ENCODE data around the gene ESRRA.
"Not testable (repeated sequence)": the region's sequence is repeated elsewhere in the genome, so short reads cannot be mapped to it uniquely, and the experiment has no call there.

ESRRA gene

DNA sequence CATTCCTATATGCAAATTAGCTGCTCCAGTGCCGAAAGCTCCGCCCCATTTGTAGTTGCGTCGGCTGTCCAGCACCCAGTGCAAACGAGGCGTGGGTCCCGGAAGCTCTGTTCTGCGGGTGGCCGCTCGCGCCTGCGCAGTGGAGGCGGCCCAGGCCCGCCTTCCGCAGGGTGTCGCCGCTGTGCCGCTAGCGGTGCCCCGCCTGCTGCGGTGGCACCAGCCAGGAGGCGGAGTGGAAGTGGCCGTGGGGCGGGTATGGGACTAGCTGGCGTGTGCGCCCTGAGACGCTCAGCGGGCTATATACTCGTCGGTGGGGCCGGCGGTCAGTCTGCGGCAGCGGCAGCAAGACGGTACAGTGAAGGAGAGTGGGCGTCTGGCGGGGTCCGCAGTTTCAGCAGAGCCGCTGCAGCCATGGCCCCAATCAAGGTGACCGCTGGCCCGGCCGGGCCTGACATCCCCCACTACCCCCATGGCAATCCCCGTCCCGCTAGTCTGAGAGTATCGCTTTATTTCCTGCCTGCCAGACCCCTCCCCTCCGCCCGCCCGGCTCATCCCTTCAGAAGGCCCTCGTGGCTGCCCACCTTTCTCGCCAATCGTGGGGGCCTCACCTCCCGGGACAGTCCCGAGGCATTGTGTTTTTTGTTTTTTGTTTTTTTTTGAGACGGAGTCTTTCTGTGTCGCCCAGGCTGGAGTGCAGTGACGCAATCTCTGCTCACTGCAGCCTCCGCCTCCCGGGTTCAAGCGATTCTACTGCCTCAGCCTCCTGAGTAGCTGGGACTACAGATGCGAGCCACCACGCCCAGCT is 12.8 kb downstream of the ESRRA start, which contains the start of gene PRDX5:
Gene PRDX5 (plus strand): TSS at position 161 of the 805 bp plus-strand sequence. CDS start 95 bp downstream, at position 256.
- H3K9me3 Mint-ChIP-seq: no peaks in the 10 kb centered on the region

DNA sequence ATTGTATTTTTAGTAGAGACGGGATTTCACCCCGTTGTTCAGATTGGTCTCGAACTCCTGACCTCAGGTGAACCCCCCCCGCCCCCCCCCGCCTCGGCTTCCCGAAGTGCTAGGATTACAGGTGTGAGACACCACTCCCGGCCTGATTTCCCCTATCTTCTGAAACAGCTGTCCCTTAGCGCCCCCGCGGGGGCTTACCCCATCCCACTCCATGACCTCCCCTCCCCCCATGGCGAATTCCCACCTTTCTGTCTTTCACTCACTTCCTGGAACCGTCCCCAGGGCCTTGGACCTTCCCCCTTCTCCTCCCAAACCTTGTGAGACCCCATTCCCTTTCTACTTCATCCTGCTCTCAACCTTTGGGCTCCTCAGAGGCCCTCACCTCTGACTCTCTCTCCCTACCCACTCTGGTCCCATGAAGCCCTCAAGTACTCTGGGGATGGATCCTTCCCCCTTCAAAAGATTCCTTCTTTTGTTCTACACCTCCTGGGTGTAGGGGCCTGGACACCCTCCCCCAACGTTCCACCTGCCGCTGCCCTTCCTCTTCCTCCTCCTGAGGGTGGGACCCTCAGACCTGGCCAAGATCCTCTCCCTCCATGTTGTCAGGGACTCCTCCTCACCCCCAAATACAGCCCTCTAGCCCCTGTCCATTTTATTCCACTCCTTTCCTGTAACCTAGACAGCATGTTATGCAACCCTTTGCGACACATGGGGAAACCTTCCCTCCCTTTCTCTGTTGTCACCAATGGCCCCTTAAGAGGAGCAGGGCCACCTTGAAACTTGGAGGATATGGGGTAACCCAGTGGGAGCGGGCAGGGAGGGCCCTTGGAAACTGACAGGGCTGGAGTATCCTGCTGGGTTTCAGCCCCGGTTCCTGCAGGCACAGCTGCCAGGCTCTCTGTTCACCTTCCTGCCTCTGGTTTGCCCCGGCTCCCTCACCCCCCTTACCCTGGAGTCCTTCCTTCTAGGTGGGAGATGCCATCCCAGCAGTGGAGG is 13.7 kb downstream of the ESRRA start:
- no peak for DNase-seq (ENCODE audit: low spot score)
- Mint-ChIP-seq H3K27me3 (ENCODE audit: low read depth) (no peaks in the 10 kb centered on the region), H3K4me1 (ENCODE audit: low read depth) (peaks cover 21% of the 10 kb centered on the region), H3K27ac (peak overlapping the region; percentile 100), H3K9me3 (no peaks in the 10 kb centered on the region), H3K36me3 (ENCODE audit: low read depth) (peaks cover 36% of the 10 kb centered on the region), H3K4me3 (peak overlapping the region; percentile 97)

More for the DNA sequence above, 12.8 kb downstream of the ESRRA start, which contains the start of gene PRDX5:
- DNase-seq (ENCODE audit: low spot score): peak; percentile 97
- peak within 1 kb of the TSS; percentile 97 for H3K4me3 Mint-ChIP-seq
- H3K27ac Mint-ChIP-seq: peak within 1 kb of the TSS; percentile 100
- no peaks in the 10 kb centered on the region for H3K27me3 Mint-ChIP-seq (ENCODE audit: low read depth)
- H3K4me1 Mint-ChIP-seq (ENCODE audit: low read depth): peaks cover 21% of the 10 kb centered on the region
- peaks cover 37% of the 10 kb centered on the region for H3K36me3 Mint-ChIP-seq (ENCODE audit: low read depth)

DNA sequence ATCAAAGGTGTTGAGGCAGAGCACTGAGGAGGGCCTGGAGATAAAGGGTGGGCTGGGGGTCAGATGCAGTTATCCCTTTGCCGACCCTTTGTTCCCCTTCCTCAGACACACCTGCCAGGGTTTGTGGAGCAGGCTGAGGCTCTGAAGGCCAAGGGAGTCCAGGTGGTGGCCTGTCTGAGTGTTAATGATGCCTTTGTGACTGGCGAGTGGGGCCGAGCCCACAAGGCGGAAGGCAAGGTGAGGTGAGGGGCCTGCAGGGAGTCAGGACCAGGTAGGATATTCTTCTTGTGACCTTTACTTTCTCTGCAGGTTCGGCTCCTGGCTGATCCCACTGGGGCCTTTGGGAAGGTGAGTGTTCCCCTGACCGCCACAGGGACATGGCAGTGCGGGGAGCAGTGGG is 15.2 kb downstream of the ESRRA start:
- H3K27me3 Mint-ChIP-seq (ENCODE audit: low read depth): no peaks in the 10 kb centered on the region
- H3K4me1 Mint-ChIP-seq (ENCODE audit: low read depth): peaks cover 21% of the 10 kb centered on the region
- no peak overlapping the region for H3K27ac Mint-ChIP-seq
- H3K9me3 Mint-ChIP-seq: no peaks in the 10 kb centered on the region
- H3K4me3 Mint-ChIP-seq: no peak overlapping the region
- no peak for DNase-seq (ENCODE audit: low spot score)
- peaks cover 24% of the 10 kb centered on the region for H3K36me3 Mint-ChIP-seq (ENCODE audit: low read depth)

DNA sequence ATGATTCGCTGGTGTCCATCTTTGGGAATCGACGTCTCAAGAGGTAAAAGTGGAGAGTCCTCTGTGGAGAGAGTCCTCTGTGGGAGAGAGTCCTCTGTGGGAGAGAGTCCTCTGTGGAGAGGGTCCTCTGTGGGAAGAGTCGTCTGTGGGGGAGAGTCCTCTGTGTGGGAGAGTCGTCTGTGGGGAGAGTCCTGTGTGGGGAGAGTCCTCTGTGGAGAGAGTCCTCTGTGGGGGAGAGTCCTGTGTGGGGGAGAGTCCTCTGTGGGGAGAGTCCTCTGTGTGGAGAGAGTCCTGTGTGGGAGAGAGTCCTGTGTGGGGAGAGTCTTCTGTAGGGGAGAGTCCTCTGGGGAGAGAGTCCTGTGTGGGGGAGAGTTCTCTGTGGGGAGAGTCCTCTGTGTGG is 15.7 kb downstream of the ESRRA start:
- H3K36me3 Mint-ChIP-seq (ENCODE audit: low read depth): peaks cover 24% of the 10 kb centered on the region

DNA sequence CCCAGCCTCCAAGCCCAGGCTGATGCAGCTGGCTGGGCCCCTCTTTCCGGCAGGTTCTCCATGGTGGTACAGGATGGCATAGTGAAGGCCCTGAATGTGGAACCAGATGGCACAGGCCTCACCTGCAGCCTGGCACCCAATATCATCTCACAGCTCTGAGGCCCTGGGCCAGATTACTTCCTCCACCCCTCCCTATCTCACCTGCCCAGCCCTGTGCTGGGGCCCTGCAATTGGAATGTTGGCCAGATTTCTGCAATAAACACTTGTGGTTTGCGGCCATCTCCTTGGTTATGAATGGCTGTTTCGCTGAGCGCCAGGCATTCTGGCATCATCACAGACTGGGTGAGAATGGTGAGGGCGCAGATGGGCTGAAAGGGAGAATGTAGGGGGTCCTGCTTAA is 16.2 kb downstream of the ESRRA start:
- no peak for DNase-seq (ENCODE audit: low spot score)
- H3K27me3 Mint-ChIP-seq (ENCODE audit: low read depth): no peaks in the 10 kb centered on the region
- H3K9me3 Mint-ChIP-seq: no peaks in the 10 kb centered on the region
- peaks cover 18% of the 10 kb centered on the region for H3K4me1 Mint-ChIP-seq (ENCODE audit: low read depth)
- no peak overlapping the region for H3K27ac Mint-ChIP-seq
- H3K36me3 Mint-ChIP-seq (ENCODE audit: low read depth): peaks cover 21% of the 10 kb centered on the region
- no peak overlapping the region for H3K4me3 Mint-ChIP-seq

More for the DNA sequence above, 15.7 kb downstream of the ESRRA start:
- Mint-ChIP-seq H3K27me3 (ENCODE audit: low read depth) (no peaks in the 10 kb centered on the region), H3K9me3 (no peaks in the 10 kb centered on the region), H3K4me1 (ENCODE audit: low read depth) (peaks cover 21% of the 10 kb centered on the region), H3K4me3 (no peak overlapping the region), H3K27ac (no peak overlapping the region)
- no peak for DNase-seq (ENCODE audit: low spot score)

DNA sequence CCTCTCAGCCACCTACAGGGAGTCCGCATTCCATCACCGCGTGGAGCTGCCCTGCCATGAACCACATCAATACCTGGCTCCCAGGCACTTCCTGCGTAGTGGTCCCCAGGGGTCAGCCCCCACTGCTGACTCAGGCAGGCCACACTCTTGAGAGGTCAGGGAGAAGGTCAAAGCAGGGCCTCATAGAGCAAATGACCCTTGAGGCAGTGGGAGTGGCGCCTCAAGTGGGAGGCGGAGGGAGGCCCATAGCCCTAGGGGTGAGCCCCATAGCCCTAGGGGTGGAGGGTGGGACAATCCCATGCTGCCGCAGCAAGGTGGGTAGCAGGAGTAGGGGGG is 17.6 kb downstream of the ESRRA start:
- H3K4me3 Mint-ChIP-seq: no peak overlapping the region
- no peaks in the 10 kb centered on the region for H3K27me3 Mint-ChIP-seq (ENCODE audit: low read depth)
- no peak overlapping the region for H3K27ac Mint-ChIP-seq
- no peaks in the 10 kb centered on the region for H3K9me3 Mint-ChIP-seq
- peaks cover 11% of the 10 kb centered on the region for H3K36me3 Mint-ChIP-seq (ENCODE audit: low read depth)
- H3K4me1 Mint-ChIP-seq (ENCODE audit: low read depth): peaks cover 10% of the 10 kb centered on the region
- no peak for DNase-seq (ENCODE audit: low spot score)

DNA sequence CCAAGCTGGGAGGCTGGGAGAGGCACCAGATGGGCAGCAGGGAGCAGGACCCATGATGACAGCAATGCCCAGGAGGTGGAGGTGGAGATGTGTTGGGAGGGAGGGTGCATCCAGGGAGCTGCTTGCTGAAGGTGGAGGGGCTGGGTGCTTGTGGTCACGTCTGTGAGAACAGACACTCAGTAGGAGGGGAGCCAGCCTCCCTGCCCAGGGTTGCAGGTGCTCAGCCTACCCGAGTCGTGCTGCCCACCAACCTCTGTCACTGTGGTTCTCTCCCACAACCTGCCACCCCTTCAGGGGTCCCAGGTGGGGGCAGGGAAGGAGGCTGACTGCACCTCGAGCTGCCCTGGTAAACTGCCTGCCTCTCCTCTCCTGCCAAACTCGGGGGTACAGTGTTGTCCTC is 18.0 kb downstream of the ESRRA start:
- H3K4me1 Mint-ChIP-seq (ENCODE audit: low read depth): peaks cover 10% of the 10 kb centered on the region
- H3K9me3 Mint-ChIP-seq: no peaks in the 10 kb centered on the region
- DNase-seq (ENCODE audit: low spot score): no peak
- H3K4me3 Mint-ChIP-seq: no peak overlapping the region
- no peaks in the 10 kb centered on the region for H3K27me3 Mint-ChIP-seq (ENCODE audit: low read depth)
- peaks cover 9% of the 10 kb centered on the region for H3K36me3 Mint-ChIP-seq (ENCODE audit: low read depth)
- H3K27ac Mint-ChIP-seq: no peak overlapping the region

DNA sequence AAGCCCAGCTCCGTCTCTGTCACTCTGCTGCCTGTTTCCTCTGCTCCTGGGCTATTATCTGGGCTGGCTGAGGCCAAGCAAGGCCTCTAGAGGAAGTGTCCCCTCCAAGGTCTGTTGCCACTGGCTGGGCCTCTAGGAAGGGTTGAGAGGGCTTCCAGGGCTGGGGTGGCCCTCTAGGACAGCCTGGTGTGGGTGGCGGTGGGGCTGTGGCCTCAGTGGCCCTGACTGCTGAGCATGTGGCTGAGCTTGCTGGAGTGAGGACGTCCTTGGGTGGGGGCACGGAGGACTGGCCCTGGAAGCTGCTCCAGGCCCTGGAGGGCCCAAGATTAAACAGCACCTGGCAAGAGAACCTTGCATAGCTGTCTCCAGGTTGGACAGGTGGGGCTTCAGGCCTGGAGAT is 18.7 kb downstream of the ESRRA start:
- H3K4me1 Mint-ChIP-seq (ENCODE audit: low read depth); H3K9me3 Mint-ChIP-seq; DNase-seq (ENCODE audit: low spot score); H3K27me3 Mint-ChIP-seq (ENCODE audit: low read depth); H3K27ac Mint-ChIP-seq; H3K36me3 Mint-ChIP-seq (ENCODE audit: low read depth); H3K4me3 Mint-ChIP-seq: not testable (repeated sequence)

DNA sequence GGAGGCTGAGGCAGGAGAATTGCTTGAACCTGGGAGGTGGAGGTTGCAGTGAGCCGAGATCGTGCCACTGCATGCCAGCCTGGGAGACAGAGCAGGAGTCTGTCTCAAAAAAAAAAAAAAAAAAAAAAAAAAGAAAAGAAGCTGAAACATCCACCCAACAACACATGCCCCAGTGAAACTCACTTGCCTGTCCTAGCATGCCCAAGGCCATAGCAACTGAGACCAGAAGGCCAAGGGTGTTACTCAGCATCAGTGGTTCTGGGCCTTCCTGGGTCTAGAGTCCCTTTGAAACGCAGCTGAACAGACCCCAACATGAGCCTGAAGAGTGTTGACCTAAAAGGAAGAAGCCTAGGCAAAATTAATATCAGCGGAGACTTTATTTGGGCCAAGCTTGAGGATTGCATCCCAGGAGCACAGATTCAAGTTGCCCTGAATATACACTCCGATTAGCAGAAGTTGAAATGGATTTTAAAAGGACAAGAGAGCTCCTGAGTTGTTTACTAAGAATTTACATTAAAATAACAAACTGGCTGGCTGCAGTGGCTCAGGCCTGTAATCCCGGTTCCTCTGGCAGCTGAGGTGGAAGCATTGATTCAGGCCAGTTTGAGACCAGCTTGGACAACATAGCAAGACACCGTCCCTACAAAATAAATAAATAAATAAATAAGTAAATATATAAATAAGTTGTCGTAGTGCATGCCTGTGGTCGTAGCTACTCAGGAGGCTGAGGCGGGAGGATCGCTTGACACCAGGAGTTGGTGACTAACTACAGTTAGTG is 19.6 kb downstream of the ESRRA start:
- Mint-ChIP-seq H3K4me3 (no peak overlapping the region), H3K9me3 (no peaks in the 10 kb centered on the region), H3K27ac (no peak overlapping the region), H3K4me1 (ENCODE audit: low read depth) (peaks cover 4% of the 10 kb centered on the region), H3K36me3 (ENCODE audit: low read depth) (peaks cover 7% of the 10 kb centered on the region), H3K27me3 (ENCODE audit: low read depth) (no peaks in the 10 kb centered on the region)
- no peak for DNase-seq (ENCODE audit: low spot score)

DNA sequence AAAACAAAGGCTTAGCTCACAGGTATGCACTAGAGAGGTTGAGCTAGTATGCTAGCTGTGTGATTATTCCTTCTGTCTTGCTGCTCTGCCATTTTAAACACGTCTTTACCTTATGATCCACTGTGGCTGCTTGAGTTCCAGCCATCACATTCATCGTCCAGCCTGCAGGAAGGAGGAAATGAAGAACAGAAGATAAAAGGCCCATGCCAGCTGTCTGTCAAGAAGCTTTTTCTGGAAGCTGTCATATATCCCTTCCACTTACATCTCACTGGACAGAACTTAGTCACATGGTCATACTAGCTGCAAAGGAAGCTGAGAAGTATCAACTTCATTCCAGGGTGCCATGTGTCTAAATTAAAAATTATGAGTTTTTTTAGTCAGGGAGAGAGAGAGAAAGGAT is 22.1 kb downstream of the ESRRA start:
- Mint-ChIP-seq H3K27ac (no peak overlapping the region), H3K4me3 (no peak overlapping the region), H3K9me3 (no peaks in the 10 kb centered on the region), H3K4me1 (ENCODE audit: low read depth) (peaks cover 6% of the 10 kb centered on the region), H3K27me3 (ENCODE audit: low read depth) (no peaks in the 10 kb centered on the region), H3K36me3 (ENCODE audit: low read depth) (no peaks in the 10 kb centered on the region)
- no peak for DNase-seq (ENCODE audit: low spot score)

DNA sequence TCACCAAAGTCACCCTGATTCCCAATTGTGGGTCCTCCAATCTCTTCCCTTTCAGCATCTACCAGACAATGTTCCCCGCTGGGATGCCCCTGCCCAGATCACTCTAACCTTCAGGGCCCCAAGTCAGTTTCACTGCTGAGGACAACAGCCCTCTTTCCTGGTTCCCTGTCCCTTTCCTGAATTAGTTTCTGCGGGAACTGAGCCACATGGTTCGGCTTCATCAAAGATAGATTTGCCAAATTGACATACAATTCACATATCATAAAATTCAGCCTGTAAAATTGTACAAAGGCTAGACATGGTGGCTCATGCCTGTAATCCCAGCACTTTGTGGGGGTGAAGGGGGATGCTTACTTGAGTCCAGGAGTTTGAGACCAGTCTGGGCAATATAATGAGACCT is 22.7 kb downstream of the ESRRA start:
- Mint-ChIP-seq H3K27ac (no peak overlapping the region), H3K9me3 (no peaks in the 10 kb centered on the region), H3K36me3 (ENCODE audit: low read depth) (no peaks in the 10 kb centered on the region), H3K4me1 (ENCODE audit: low read depth) (peaks cover 6% of the 10 kb centered on the region), H3K27me3 (ENCODE audit: low read depth) (no peaks in the 10 kb centered on the region), H3K4me3 (no peak overlapping the region)
- DNase-seq (ENCODE audit: low spot score): no peak

DNA sequence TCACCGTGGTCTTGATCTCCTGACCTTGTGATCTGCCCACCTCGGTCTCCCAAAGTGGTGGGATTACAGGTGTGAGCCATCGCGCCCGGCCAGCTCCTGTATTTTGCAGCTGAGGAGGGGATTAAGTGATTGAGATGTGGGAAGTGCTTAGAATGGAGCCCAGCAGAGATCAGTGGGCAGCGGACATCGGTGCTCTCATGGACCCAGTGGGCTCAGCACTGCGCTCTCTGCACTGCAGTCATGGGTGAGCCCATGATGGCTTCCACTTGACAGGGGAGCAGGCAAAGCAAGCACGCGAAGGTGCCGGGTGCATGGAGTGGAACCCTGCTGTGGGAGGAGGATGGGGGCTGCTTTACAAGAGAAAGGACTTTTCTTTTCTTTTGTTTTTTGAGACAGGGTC is 25.6 kb downstream of the ESRRA start:
- peaks cover 13% of the 10 kb centered on the region for H3K4me1 Mint-ChIP-seq (ENCODE audit: low read depth)
- no peak overlapping the region for H3K4me3 Mint-ChIP-seq
- no peak overlapping the region for H3K27ac Mint-ChIP-seq
- H3K9me3 Mint-ChIP-seq: no peaks in the 10 kb centered on the region
- H3K36me3 Mint-ChIP-seq (ENCODE audit: low read depth): peaks cover 9% of the 10 kb centered on the region
- no peaks in the 10 kb centered on the region for H3K27me3 Mint-ChIP-seq (ENCODE audit: low read depth)
- DNase-seq (ENCODE audit: low spot score): no peak

DNA sequence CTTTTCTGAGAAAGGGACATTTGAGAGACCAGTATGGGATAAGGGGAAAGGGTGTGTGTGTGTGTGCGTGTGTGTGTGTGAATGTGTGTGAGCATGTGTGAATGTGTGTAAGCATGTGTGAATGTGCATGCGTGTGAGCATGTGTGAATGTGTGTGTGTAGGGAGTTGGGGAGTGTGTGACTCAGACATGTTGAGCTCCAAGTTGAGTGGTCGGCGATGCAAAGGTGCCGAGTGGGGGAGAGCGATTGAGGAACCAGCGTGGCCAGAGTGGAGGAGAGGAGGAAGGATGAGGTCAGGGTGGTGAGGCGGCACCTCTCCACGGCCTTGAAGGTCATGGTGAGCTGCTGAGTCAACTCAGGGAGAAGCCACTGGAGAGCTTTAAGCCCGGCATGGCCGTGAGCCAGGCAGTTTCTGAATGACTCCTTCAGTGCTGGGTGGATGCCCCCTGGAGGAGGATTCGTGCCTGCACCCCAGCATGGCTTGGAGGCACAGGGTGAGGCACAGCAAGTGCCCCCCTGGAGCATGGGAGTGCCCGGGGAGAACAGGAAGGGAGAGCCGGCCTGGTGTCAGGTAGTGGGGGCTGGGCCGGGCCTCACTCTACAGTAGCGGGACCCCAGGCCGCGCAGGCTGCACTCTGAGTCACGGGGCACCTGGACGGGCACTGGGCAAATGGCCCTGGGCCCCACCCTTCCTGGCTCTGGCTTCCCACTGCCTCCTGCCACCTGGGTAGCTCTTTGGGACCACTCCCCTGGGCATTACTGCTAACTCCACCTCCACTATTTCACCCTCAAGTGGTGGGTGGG is 26.4 kb downstream of the ESRRA start:
- H3K9me3 Mint-ChIP-seq: no peaks in the 10 kb centered on the region
- peak overlapping the region; percentile 11 for H3K4me3 Mint-ChIP-seq
- peak overlapping the region; percentile 78 for H3K27ac Mint-ChIP-seq
- H3K36me3 Mint-ChIP-seq (ENCODE audit: low read depth): peaks cover 9% of the 10 kb centered on the region
- no peaks in the 10 kb centered on the region for H3K27me3 Mint-ChIP-seq (ENCODE audit: low read depth)
- H3K4me1 Mint-ChIP-seq (ENCODE audit: low read depth): peaks cover 13% of the 10 kb centered on the region
- DNase-seq (ENCODE audit: low spot score): peak; percentile 88
